ENCODE results near the gene TRIM65. TPM values are rescaled to one million over a fixed set of nuclear protein-coding genes. Genes with fewer than 3 reads are reported as not detected.

The TRIM65 gene
- total and polyA plus RNA-seq, 2 of the 13 experiments (the other 11 are each of a cell fraction or from before 2014, with no cell fraction given) = 10.3 to 22.4 TPM

GRCh38 chr17:75855310-75856061 lies 41.3 kb downstream of the TRIM65 start, which contains the start of gene WBP2 (continued):
- peak; percentile 66; the same call in 1 of the 2 replicates for TF ChIP-seq ZNF263 (CRISPR knock-in tag; IDR thresholded peaks at IDR 0.05)
- TF ChIP-seq ZNF850 (CRISPR knock-in tag; conservative IDR thresholded peaks at IDR 0.05) = no peak
- TF ChIP-seq ZC3H13 (CRISPR knock-in tag; IDR thresholded peaks at IDR 0.05) = no peak
- TF ChIP-seq ZNF367 (CRISPR knock-in tag; IDR thresholded peaks at IDR 0.05; ENCODE audit: borderline replicate concordance) = no peak
- 0 out of 2 replicates have a peak, but pooled peaks have one; percentile 68 for TF ChIP-seq TERF1 (CRISPR knock-in tag; IDR thresholded peaks at IDR 0.05)
- TF ChIP-seq ZNF317 (CRISPR knock-in tag; IDR thresholded peaks at IDR 0.05) = peak; percentile 80; the same call in 1 of the 2 replicates
- TF ChIP-seq LBX2 (CRISPR knock-in tag; IDR thresholded peaks at IDR 0.05; ENCODE audit: borderline replicate concordance) = no peak
- TF ChIP-seq TCF7L2 (IDR thresholded peaks at IDR 0.05; ENCODE audit: low read depth, low read length) = no peak
- no peak for TF ChIP-seq SOX13 (IDR thresholded peaks at IDR 0.05)
- peak in 1 of 2 experiments; percentile 39; a peak in 1 of 4 replicates for TF ChIP-seq SOX13 (CRISPR knock-in tag; conservative IDR thresholded peaks at IDR 0.05 in 1 of 2, IDR thresholded peaks at IDR 0.05 in 1 of 2)
- peak; percentile 97; the same call in 1 of the 2 replicates for TF ChIP-seq ZSCAN21 (CRISPR knock-in tag; IDR thresholded peaks at IDR 0.05; ENCODE audit: borderline replicate concordance)
- TF ChIP-seq ZGPAT (CRISPR knock-in tag; IDR thresholded peaks at IDR 0.05) = peak; percentile 91
- TF ChIP-seq SMAD1 (CRISPR knock-in tag; IDR thresholded peaks at IDR 0.05; ENCODE audit: borderline replicate concordance, low read depth) = peak; percentile 87
- TF ChIP-seq NR3C1 (CRISPR knock-in tag; IDR thresholded peaks at IDR 0.05) = no peak
- TF ChIP-seq ZKSCAN8 (CRISPR knock-in tag; IDR thresholded peaks at IDR 0.05; ENCODE audit: borderline replicate concordance) = peak; percentile 79
- TF ChIP-seq IKZF5 (CRISPR knock-in tag; IDR thresholded peaks at IDR 0.05) = peak; percentile 84; the same call in 1 of the 2 replicates
- no peak for TF ChIP-seq ZBTB39 (CRISPR knock-in tag; IDR thresholded peaks at IDR 0.05)
- no peak for TF ChIP-seq DZIP1 (CRISPR knock-in tag; IDR thresholded peaks at IDR 0.05)
- TF ChIP-seq PAWR (CRISPR knock-in tag; IDR thresholded peaks at IDR 0.05; ENCODE audit: borderline replicate concordance) = no peak
- no peak for TF ChIP-seq XBP1 (CRISPR knock-in tag; IDR thresholded peaks at IDR 0.05)

All from HepG2 (cell line).